MM.1S (cell line): ENCODE measurements around the gene MAGEA8.

Experiments used
- CTCF ChIP-seq: fragments of 300-600 bp; sonication (generic); IDR thresholded peaks from 2 replicates; pipeline ENCODE4 v1.5.1; 2016; ENCODE audit warnings: antibody characterized with exemption, low read length, mixed read lengths
- EZH2 ChIP-seq: fragments of 300-600 bp; sonication (generic); optimal IDR thresholded peaks from 2 replicates; pipeline ENCODE3; 2017; ENCODE audit warnings: low read depth, mild to moderate bottlenecking, antibody characterized with exemption, low read length, mixed read lengths
- EZH2phosphoT487 ChIP-seq: fragments of 300-600 bp; sonication (generic); IDR thresholded peaks from 2 replicates; pipeline ENCODE4 v1.6.1; 2018; ENCODE audit warnings: antibody characterized with exemption, low read length

DNA sequence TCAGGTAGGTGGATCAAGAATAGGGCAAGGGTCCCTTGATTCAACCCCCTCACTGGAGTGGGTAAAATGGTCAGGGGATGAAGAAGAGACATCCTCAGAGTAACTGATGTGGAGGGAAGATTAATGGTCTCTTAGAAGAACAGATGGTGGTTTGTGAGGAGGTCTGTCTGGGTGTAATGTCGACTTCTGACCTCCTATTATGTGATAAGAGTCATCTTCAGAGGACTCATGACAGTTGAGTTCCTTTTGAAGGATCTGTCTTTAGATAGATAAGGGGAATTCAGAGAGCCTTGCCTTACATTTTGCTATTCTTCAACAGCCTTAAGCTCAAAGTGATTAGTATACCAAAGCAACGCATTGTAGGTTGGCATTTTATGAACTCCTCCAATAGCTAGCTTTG lies 27.1 kb upstream of the MAGEA8 start:
- TF ChIP-seq CTCF (no peak), EZH2 (no peak), EZH2phosphoT487 (no peak)
